Upper lobe of right lung (tissue), 1 donor: ENCODE results near the gene FTCD. TPM values are rescaled to one million over a fixed set of nuclear protein-coding genes. Genes with fewer than 3 reads are reported as not detected.

ENCODE experiments used
- ATAC-seq: fragments of 200-7000 bp; cut with Tn5 transposase; one replicate; pipeline ENCODE4 v1.9.1; 2020; ENCODE audit warnings: mild to moderate bottlenecking, moderate library complexity
- DNase-seq: peaks from one replicate; pipeline ENCODE4 v3.0.0-alpha.2; 2020
- H3K27ac ChIP-seq: fragments of 200-600 bp; one replicate; pipeline ENCODE4 v1.8.0; 2022
- H3K27me3 ChIP-seq: fragments of 200-600 bp; one replicate; pipeline ENCODE4 v1.8.0; 2022; ENCODE audit warnings: mild to moderate bottlenecking
- H3K36me3 ChIP-seq: fragments of 200-600 bp; one replicate; pipeline ENCODE4 v1.8.0; 2022
- H3K4me1 ChIP-seq: fragments of 200-600 bp; one replicate; pipeline ENCODE4 v1.8.0; 2022
- H3K4me3 ChIP-seq: fragments of 200-600 bp; one replicate; pipeline ENCODE4 v1.8.0; 2022; ENCODE audit warnings: mild to moderate bottlenecking
- H3K9me3 ChIP-seq: fragments of 200-600 bp; one replicate; pipeline ENCODE4 v1.8.0; 2022
- CTCF ChIP-seq: fragments of 200-600 bp; IDR thresholded peaks from one replicate; pipeline ENCODE4 v1.8.0; 2022; ENCODE audit warnings: antibody characterized with exemption
- intact Hi-C: fragments of 100-400 bp; cut with DNase I; formaldehyde crosslinking; loops from one replicate; pipeline ENCODE4 v1.11.0; 2022
- total RNA-seq: library from RNA; stranded (reverse); fragmentation: NEBNext Ultra II Directional; extraction: Animal tissue kit (Norgen Biotek cat#: 25700); gene quantifications from one replicate; pipeline ENCODE4 v1.2.1, GENCODE V29; 2021
- donor health status: DM: no; HTN: yes; CAD: no; lungs with severe emphysema.

The FTCD gene
- total RNA-seq, 1 donor from 2014 or later: 0.46 TPM

GRCh38 chr21:46188226-46189212 is 33.1 kb upstream of the FTCD start:
- peak; percentile 58 for DNase-seq

GRCh38 chr21:46187814-46188213 is 32.4 kb upstream of the FTCD start:
- H3K27ac ChIP-seq: no peak overlapping the region
- DNase-seq (no peak), ATAC-seq (no peak)
- no peak for TF ChIP-seq CTCF
- peaks cover 3% of the 10 kb centered on the region for H3K4me1 ChIP-seq
- H3K27me3 ChIP-seq: no peaks in the 10 kb centered on the region
- peaks cover 27% of the 10 kb centered on the region for H3K36me3 ChIP-seq
- H3K9me3 ChIP-seq: no peaks in the 10 kb centered on the region
- intact Hi-C loops: no loop called here
- no peak overlapping the region for H3K4me3 ChIP-seq

More at GRCh38 chr21:46188226-46189212, 33.1 kb upstream of the FTCD start:
- H3K4me1 ChIP-seq: peaks cover 3% of the 10 kb centered on the region
- H3K27me3 ChIP-seq: no peaks in the 10 kb centered on the region
- TF ChIP-seq CTCF: no peak
- intact Hi-C loops: no loop called here
- H3K9me3 ChIP-seq: no peaks in the 10 kb centered on the region
- H3K4me3 ChIP-seq: no peak overlapping the region
- peak; percentile 38 for ATAC-seq
- H3K36me3 ChIP-seq: peaks cover 28% of the 10 kb centered on the region
- H3K27ac ChIP-seq: peak overlapping the region; percentile 73

GRCh38 chr21:46187261-46187660 is 31.9 kb upstream of the FTCD start:
- Histone ChIP-seq H3K9me3 (no peaks in the 10 kb centered on the region), H3K27ac (no peak overlapping the region), H3K4me3 (no peak overlapping the region), H3K4me1 (peaks cover 3% of the 10 kb centered on the region), H3K36me3 (peaks cover 22% of the 10 kb centered on the region), H3K27me3 (no peaks in the 10 kb centered on the region)
- ATAC-seq: no peak
- no peak for TF ChIP-seq CTCF
- DNase-seq: peak; percentile 37
- intact Hi-C loops: no loop called here

DNA sequence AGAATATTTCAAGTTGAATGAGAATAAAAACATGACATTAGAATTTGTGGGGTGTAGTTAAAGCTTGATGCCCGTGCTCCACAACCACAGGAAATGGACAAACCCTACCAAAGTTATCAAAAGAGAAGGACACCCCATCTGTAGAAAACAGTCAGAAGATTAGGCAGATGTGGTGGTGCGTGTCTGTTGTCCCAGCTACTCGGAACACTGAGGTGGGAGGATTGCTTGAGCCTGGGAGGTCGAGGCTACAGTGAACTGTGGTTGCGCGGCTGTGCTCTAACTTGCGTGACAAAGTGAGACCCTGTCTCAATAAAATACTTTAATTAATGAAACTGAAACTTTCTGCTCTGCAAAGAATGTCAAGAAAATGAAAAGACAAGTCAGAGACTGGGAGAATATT is 30.3 kb upstream of the FTCD start:
- intact Hi-C loops: no loop called here
- H3K36me3 ChIP-seq: peaks cover 7% of the 10 kb centered on the region
- H3K4me3 ChIP-seq: no peak overlapping the region
- DNase-seq: no peak
- ATAC-seq: no peak
- no peaks in the 10 kb centered on the region for H3K27me3 ChIP-seq
- TF ChIP-seq CTCF: no peak
- no peak overlapping the region for H3K27ac ChIP-seq
- H3K4me1 ChIP-seq: peaks cover 3% of the 10 kb centered on the region
- no peaks in the 10 kb centered on the region for H3K9me3 ChIP-seq

GRCh38 chr21:46184625-46185555 is 29.5 kb upstream of the FTCD start:
- ATAC-seq (peak; percentile 69), DNase-seq (peak; percentile 93)
- TF ChIP-seq CTCF: no peak
- Histone ChIP-seq H3K27ac (peak overlapping the region; percentile 64), H3K36me3 (no peaks in the 10 kb centered on the region), H3K9me3 (no peaks in the 10 kb centered on the region), H3K27me3 (no peaks in the 10 kb centered on the region), H3K4me3 (peak overlapping the region; percentile 64), H3K4me1 (peaks cover 3% of the 10 kb centered on the region)
- intact Hi-C loops: no loop called here
